Sigmoid colon (tissue), 7 donors: ENCODE results near the gene SERPINB10. TPM values are rescaled to one million over a fixed set of nuclear protein-coding genes. Genes with fewer than 3 reads are reported as not detected.

Experiments used
- DNase-seq: peaks from one replicate; pipeline ENCODE4 v3.0.0-alpha.2; 2019
- H3K27ac ChIP-seq, 4 donors: fragments of 200-600 bp; sonication (generic); one replicate each; pipeline ENCODE4 v1.5.1; 2016 to 2019; ENCODE audit warnings: mild to moderate bottlenecking in 1 of 4
- H3K27me3 ChIP-seq, 3 donors: fragments of 200-600 bp; sonication (generic); one replicate each; pipeline ENCODE4 v1.5.1; 2019; ENCODE audit warnings: mild to moderate bottlenecking in 1 of 3
- H3K36me3 ChIP-seq, 4 donors: fragments of 200-600 bp; sonication (generic); one replicate each; pipeline ENCODE4 v1.5.1; 2016 to 2019
- H3K4me1 ChIP-seq, 4 donors: fragments of 200-600 bp; sonication (generic); one replicate each; pipeline ENCODE4 v1.5.1; 2017 to 2019
- H3K4me3 ChIP-seq, 4 donors: fragments of 200-600 bp; sonication (generic); one replicate each; pipeline ENCODE4 v1.5.1; 2017 to 2019; ENCODE audit warnings: mild to moderate bottlenecking in 2 of 4, moderate library complexity in 1 of 4
- H3K9me3 ChIP-seq, 4 donors: fragments of 200-600 bp in 3 of 4; sonication (generic) in 3 of 4; one replicate each; pipeline versions ENCODE4 v1.5.1 to v1.6.1; 2013 to 2019
- EP300 ChIP-seq, 4 donors: sonication (generic); formaldehyde crosslinking; IDR thresholded peaks; one replicate each; pipeline ENCODE4 v1.6.1; 2017; ENCODE audit warnings: antibody characterized with exemption in 4 of 4
- POLR2A ChIP-seq, 2 donors: fragments of 450-650 bp; IDR thresholded peaks; one replicate each; pipeline ENCODE4 v1.6.1; 2016; ENCODE audit warnings: antibody characterized with exemption in 2 of 2, mild to moderate bottlenecking in 2 of 2, moderate library complexity in 2 of 2
- POLR2AphosphoS5 ChIP-seq, 4 donors: sonication (generic); formaldehyde crosslinking; IDR thresholded peaks; one replicate each; pipeline ENCODE4 v1.6.1; 2017; ENCODE audit warnings: antibody characterized with exemption in 4 of 4
- WGBS, 2 donors: extraction: QIAGEN DNeasy Blood & Tissue Kit; methylation state at CpG; one replicate each; pipeline ENCODE4 v1.1.7; 2013; 5-methylcytosine and 5-hydroxymethylcytosine counted together
- intact Hi-C: fragments of 100-400 bp; cut with DNase I; formaldehyde crosslinking; loops from one replicate; pipeline ENCODE4 v1.15.1; 2023
- polyA plus RNA-seq, 3 donors: library from polyadenylated mRNA; stranded (reverse); fragments of 200-250 nt; gene quantifications; one replicate each; pipeline ENCODE4 v1.2.3, GENCODE V29; 2013
- total RNA-seq, 4 donors: library from RNA; depleted of rRNA; stranded (reverse); fragments of >200 nt; gene quantifications; one replicate each; pipeline ENCODE4 v1.1.0, GENCODE V29; 2016
- TF ChIP-seq, protein P1 (sequence below), 4 experiments: fragments of 450-650 bp in 3 of 4; fragments of 200-600 bp in 1 of 4; IDR thresholded peaks; one replicate each; pipeline ENCODE4 v1.5.1; 2016 to 2019; ENCODE audit warnings: antibody characterized with exemption in 4 of 4, mild to moderate bottlenecking in 3 of 4, moderate library complexity in 2 of 4
- donor health status: healthy with polysubstance abuse.
- donor health status: Bipolar disorder and iron deficiency.
- donor health status: healthy.

SERPINB10 gene
- total and polyA plus RNA-seq, 7 donors = 0.15 TPM; not detected in 6

DNA sequence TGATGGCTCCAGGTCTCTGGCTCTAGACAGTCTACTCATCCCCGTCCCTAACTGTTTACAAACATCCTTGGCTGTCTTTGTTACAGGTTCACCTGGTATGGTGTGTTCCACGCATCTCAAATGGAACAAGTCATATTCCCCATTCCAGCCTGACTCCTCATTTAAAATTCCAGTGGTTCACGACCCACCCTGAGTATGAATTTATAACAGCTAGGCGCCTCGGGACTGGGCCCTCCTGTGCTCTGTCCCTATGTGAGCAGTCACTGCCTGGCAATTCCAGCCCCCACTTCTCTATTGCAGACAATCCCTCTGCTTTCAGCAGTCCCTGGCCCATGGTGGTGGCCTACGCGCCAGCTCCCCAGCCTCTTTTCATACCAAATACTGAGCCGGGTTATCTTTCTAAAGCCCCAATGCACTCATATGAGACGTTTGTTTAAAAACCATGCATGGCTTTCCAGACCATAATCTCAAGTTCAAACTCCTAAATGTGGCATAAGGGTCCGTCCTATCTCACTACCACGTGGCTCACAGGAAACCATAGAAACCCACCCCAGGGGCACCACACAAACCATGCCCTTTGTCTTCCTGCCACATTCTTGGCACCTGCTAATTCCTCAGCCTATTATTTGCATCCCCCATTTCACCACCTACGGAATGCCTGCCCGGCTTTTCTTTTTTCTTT is 63.7 kb downstream of the SERPINB10 start:
- WGBS, 2 donors = 67 to 75% methylated on average over 13 of the region's 13 CpGs
- intact Hi-C loops = no loop called here
- no peak for TF ChIP-seq POLR2AphosphoS5 (IDR thresholded peaks at IDR 0.05)
- TF ChIP-seq, protein P1, sequence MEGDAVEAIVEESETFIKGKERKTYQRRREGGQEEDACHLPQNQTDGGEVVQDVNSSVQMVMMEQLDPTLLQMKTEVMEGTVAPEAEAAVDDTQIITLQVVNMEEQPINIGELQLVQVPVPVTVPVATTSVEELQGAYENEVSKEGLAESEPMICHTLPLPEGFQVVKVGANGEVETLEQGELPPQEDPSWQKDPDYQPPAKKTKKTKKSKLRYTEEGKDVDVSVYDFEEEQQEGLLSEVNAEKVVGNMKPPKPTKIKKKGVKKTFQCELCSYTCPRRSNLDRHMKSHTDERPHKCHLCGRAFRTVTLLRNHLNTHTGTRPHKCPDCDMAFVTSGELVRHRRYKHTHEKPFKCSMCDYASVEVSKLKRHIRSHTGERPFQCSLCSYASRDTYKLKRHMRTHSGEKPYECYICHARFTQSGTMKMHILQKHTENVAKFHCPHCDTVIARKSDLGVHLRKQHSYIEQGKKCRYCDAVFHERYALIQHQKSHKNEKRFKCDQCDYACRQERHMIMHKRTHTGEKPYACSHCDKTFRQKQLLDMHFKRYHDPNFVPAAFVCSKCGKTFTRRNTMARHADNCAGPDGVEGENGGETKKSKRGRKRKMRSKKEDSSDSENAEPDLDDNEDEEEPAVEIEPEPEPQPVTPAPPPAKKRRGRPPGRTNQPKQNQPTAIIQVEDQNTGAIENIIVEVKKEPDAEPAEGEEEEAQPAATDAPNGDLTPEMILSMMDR (IDR thresholded peaks at IDR 0.05) = no peak
- no peak for TF ChIP-seq EP300 (IDR thresholded peaks at IDR 0.05)
- TF ChIP-seq POLR2A (IDR thresholded peaks at IDR 0.05) = no peak
- H3K4me3 ChIP-seq = peak overlapping the region in 2 of 4 donors; percentile 85 to 97
- no peaks in the 10 kb centered on the region for H3K27me3 ChIP-seq
- H3K27ac ChIP-seq = peak overlapping the region; percentile 95 to 99 (median 98)
- H3K36me3 ChIP-seq = no peaks in the 10 kb centered on the region
- H3K9me3 ChIP-seq = no peaks in the 10 kb centered on the region
- H3K4me1 ChIP-seq = peaks cover 0 to 12% (median 8%) of the 10 kb centered on the region in 4 donors
- no peak for DNase-seq

GRCh38 chr18:63972002-63972376 is 64.2 kb downstream of the SERPINB10 start:
- no peak for DNase-seq
- 84 to 90% methylated on average over 5 of the region's 5 CpGs for WGBS, 2 donors
- no peak overlapping the region for H3K4me3 ChIP-seq
- H3K4me1 ChIP-seq = peaks cover 0 to 12% (median 8%) of the 10 kb centered on the region in 4 donors
- H3K27me3 ChIP-seq = no peaks in the 10 kb centered on the region
- no peaks in the 10 kb centered on the region for H3K9me3 ChIP-seq
- no peaks in the 10 kb centered on the region for H3K36me3 ChIP-seq
- intact Hi-C loops = no loop called here
- TF ChIP-seq, protein P1 (IDR thresholded peaks at IDR 0.05) = no peak
- no peak for TF ChIP-seq EP300 (IDR thresholded peaks at IDR 0.05)
- TF ChIP-seq POLR2AphosphoS5 (IDR thresholded peaks at IDR 0.05) = no peak
- TF ChIP-seq POLR2A (IDR thresholded peaks at IDR 0.05) = no peak
- no peak overlapping the region for H3K27ac ChIP-seq

GRCh38 chr18:63974991-63975390 is 67.2 kb downstream of the SERPINB10 start:
- H3K27me3 ChIP-seq = no peaks in the 10 kb centered on the region
- no peak for DNase-seq
- no peak overlapping the region for H3K4me3 ChIP-seq
- 19 to 35% methylated on average over 2 of the region's 2 CpGs for WGBS, 2 donors
- no peaks in the 10 kb centered on the region for H3K36me3 ChIP-seq
- H3K27ac ChIP-seq = no peak overlapping the region
- intact Hi-C loops = no loop called here
- peaks cover 0 to 14% (median 3%) of the 10 kb centered on the region in 4 donors for H3K4me1 ChIP-seq
- no peak for TF ChIP-seq POLR2AphosphoS5 (IDR thresholded peaks at IDR 0.05)
- TF ChIP-seq POLR2A (IDR thresholded peaks at IDR 0.05) = no peak
- no peak for TF ChIP-seq EP300 (IDR thresholded peaks at IDR 0.05)
- TF ChIP-seq, protein P1 (IDR thresholded peaks at IDR 0.05) = no peak
- H3K9me3 ChIP-seq = no peaks in the 10 kb centered on the region

GRCh38 chr18:63975628-63976027 is 67.9 kb downstream of the SERPINB10 start:
- H3K36me3 ChIP-seq = no peaks in the 10 kb centered on the region
- DNase-seq = no peak
- WGBS, 2 donors = 64 to 78% methylated on average over 3 of the region's 3 CpGs
- no peaks in the 10 kb centered on the region for H3K27me3 ChIP-seq
- H3K4me1 ChIP-seq = peaks cover 0 to 19% (median 3%) of the 10 kb centered on the region in 4 donors
- H3K27ac ChIP-seq = no peak overlapping the region
- no peaks in the 10 kb centered on the region for H3K9me3 ChIP-seq
- TF ChIP-seq POLR2A (IDR thresholded peaks at IDR 0.05) (no peak), POLR2AphosphoS5 (IDR thresholded peaks at IDR 0.05) (no peak), EP300 (IDR thresholded peaks at IDR 0.05) (no peak)
- TF ChIP-seq, protein P1 (IDR thresholded peaks at IDR 0.05) = no peak
- intact Hi-C loops = no loop called here
- no peak overlapping the region for H3K4me3 ChIP-seq
